ENCODE measurements around the gene CPNE4. TPM values are rescaled to one million over a fixed set of nuclear protein-coding genes. Genes with fewer than 3 reads are reported as not detected.

The CPNE4 gene
- total RNA-seq, 2 donors from 2014 or later, result not detected

DNA sequence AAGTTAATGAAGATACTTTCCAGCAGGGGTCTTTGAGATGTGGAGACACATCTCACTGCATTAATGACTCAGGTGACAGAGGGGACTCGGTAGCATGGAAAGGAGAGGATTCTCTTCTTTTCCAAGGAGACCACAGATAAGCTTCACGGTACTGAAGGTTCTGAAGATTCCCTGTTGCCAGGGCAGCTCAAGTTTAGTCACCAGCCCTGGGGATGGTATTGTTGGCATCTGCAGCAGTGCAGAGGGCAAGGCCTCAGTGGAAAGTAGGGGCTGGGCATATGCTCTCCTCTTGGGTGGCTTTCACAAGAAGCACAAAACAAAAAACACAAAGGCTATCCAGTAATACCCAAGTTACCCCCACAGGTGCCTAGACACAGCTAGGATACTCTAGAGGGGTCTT lies 494.0 kb downstream of the CPNE4 start:
- Mint-ChIP-seq H3K36me3 (ENCODE audit: low read depth) (no peaks in the 10 kb centered on the region), H3K27ac (no peak overlapping the region), H3K27me3 (peaks cover 19% of the 10 kb centered on the region), H3K9me3 (no peaks in the 10 kb centered on the region), H3K4me3 (no peak overlapping the region), H3K4me1 (no peaks in the 10 kb centered on the region)
- no peak for ATAC-seq (replicated peaks)

DNA sequence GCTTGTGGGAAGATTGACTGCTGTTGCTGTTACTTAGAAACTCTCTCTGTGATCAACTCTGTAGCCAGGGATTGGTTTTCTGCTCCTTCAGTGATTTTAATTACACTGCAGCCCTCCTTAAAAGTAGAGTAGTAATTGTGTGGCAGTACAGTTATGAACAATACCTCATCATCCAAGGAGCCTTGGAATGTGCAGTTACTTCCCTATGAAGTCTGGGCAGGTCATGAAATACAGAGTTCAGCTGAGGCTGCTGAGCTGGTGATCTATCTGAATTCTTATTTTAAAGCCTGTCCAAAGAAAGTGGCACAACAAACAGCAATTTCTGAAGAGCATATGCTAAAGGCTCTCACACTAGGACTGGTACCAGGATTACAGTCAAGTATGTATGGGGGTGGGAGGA lies 494.7 kb downstream of the CPNE4 start:
- no peak overlapping the region for H3K27ac Mint-ChIP-seq

GRCh38 chr3:131538968-131539367 lies 495.8 kb downstream of the CPNE4 start:
- ATAC-seq (replicated peaks), result no peak
- H3K4me1 Mint-ChIP-seq, result no peaks in the 10 kb centered on the region
- H3K9me3 Mint-ChIP-seq, result no peaks in the 10 kb centered on the region
- H3K4me3 Mint-ChIP-seq, result no peak overlapping the region
- peaks cover 17% of the 10 kb centered on the region for H3K27me3 Mint-ChIP-seq
- no peaks in the 10 kb centered on the region for H3K36me3 Mint-ChIP-seq (ENCODE audit: low read depth)
- no peak overlapping the region for H3K27ac Mint-ChIP-seq

More for the DNA sequence above, 494.7 kb downstream of the CPNE4 start:
- Mint-ChIP-seq H3K4me1 (no peaks in the 10 kb centered on the region), H3K27me3 (peaks cover 21% of the 10 kb centered on the region), H3K9me3 (no peaks in the 10 kb centered on the region), H3K36me3 (ENCODE audit: low read depth) (no peaks in the 10 kb centered on the region), H3K4me3 (no peak overlapping the region)
- ATAC-seq (replicated peaks), result no peak

DNA sequence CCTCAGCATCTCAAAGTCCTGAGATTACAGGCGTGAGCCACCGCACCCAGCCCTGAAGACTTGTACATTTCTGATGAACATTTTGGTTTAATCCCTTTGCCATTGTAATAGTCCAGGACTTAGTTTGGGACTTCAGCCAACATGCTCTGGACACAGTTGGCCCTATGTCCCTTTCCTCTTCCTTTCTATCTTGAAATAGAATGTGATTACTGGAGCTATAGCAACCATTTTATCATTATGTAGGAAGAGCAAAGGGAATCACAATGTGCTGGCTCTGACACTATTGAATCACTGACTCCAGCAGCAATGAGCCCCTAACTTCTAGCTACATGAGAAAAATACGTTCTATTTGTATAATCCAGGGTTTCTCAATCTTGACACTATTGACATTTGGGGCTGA lies 497.3 kb downstream of the CPNE4 start:
- ATAC-seq (replicated peaks), result no peak

GRCh38 chr3:131535596-131535995 lies 499.2 kb downstream of the CPNE4 start:
- H3K27me3 Mint-ChIP-seq, result peaks cover 29% of the 10 kb centered on the region

More for the DNA sequence above, 497.3 kb downstream of the CPNE4 start:
- Mint-ChIP-seq H3K9me3 (no peaks in the 10 kb centered on the region), H3K27ac (no peak overlapping the region), H3K27me3 (peaks cover 18% of the 10 kb centered on the region), H3K4me3 (no peak overlapping the region), H3K36me3 (ENCODE audit: low read depth) (no peaks in the 10 kb centered on the region), H3K4me1 (no peaks in the 10 kb centered on the region)

GRCh38 chr3:131535131-131535530 lies 499.7 kb downstream of the CPNE4 start:
- Mint-ChIP-seq H3K36me3 (ENCODE audit: low read depth) (no peaks in the 10 kb centered on the region), H3K27me3 (peaks cover 26% of the 10 kb centered on the region), H3K4me1 (no peaks in the 10 kb centered on the region), H3K4me3 (no peak overlapping the region), H3K27ac (no peak overlapping the region), H3K9me3 (no peaks in the 10 kb centered on the region)
- ATAC-seq (replicated peaks), result no peak

More at GRCh38 chr3:131535596-131535995, 499.2 kb downstream of the CPNE4 start:
- no peak for ATAC-seq (replicated peaks)
- H3K27ac Mint-ChIP-seq, result no peak overlapping the region
- H3K36me3 Mint-ChIP-seq (ENCODE audit: low read depth), result no peaks in the 10 kb centered on the region
- H3K9me3 Mint-ChIP-seq, result no peaks in the 10 kb centered on the region
- H3K4me3 Mint-ChIP-seq, result no peak overlapping the region
- H3K4me1 Mint-ChIP-seq, result no peaks in the 10 kb centered on the region

DNA sequence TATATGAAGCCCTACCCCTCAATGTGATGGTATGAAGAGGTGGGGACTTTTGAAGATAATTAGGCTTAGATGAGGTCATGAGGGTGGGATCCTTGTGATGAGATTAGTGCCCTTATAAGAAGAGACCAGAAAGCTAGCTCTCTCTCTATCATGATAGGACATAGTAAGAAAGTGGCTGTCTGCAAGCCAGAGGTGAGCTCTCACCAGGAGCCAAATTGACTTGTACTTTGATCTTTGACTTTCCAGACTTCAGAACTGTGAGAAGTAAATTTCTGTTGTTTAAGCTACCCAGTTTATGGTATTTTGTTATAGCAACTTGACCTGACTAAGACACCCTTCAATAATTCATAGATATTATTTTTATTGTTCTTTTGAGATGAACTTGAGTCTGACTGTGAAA lies 502.2 kb downstream of the CPNE4 start:
- H3K27ac Mint-ChIP-seq, result no peak overlapping the region
- no peaks in the 10 kb centered on the region for H3K9me3 Mint-ChIP-seq
- ATAC-seq (replicated peaks), result no peak
- no peak overlapping the region for H3K4me3 Mint-ChIP-seq
- H3K36me3 Mint-ChIP-seq (ENCODE audit: low read depth), result no peaks in the 10 kb centered on the region
- no peaks in the 10 kb centered on the region for H3K4me1 Mint-ChIP-seq
- H3K27me3 Mint-ChIP-seq, result peaks cover 31% of the 10 kb centered on the region

DNA sequence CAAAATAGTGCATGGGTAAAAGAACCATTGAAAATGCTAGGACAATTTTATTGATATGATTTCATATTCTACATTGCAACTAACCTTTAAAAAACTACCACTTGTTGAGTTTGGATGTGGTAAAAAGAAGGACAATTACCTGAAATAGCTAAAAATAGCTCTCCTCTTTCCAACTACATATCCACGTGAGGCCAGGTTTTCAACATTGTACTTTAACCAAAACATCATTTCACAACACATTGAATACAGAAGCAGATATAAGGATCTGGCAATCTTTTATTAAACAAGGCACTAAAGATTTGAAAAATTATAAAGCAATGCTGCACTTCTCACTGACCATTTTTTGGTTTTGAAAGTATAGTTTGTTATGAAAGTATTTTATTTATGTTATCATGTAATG lies 504.0 kb downstream of the CPNE4 start:
- Mint-ChIP-seq H3K4me3 (no peak overlapping the region), H3K36me3 (ENCODE audit: low read depth) (no peaks in the 10 kb centered on the region), H3K4me1 (no peaks in the 10 kb centered on the region), H3K27me3 (peaks cover 33% of the 10 kb centered on the region), H3K27ac (no peak overlapping the region), H3K9me3 (no peaks in the 10 kb centered on the region)
- ATAC-seq (replicated peaks), result no peak

DNA sequence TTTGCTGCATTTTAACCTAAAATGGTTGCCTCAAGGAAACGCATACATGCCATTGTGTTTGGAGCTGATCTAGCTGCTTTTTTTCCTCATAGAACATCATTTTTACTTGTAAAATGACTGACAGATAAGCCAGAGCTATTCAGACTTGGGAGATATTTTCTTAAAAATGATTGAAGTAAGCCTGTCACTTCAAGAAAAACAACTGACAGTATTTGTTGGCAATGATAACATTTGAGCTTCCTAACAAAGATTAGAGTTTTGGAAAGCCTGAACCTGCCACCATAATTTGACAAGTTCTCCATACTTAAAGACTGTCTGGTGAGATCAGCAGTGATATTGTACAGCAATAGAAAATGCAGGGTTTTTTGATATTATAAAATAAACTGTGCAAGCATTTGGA lies 504.4 kb downstream of the CPNE4 start:
- ATAC-seq (replicated peaks), result no peak
- Mint-ChIP-seq H3K27me3 (peaks cover 33% of the 10 kb centered on the region), H3K36me3 (ENCODE audit: low read depth) (no peaks in the 10 kb centered on the region), H3K9me3 (no peaks in the 10 kb centered on the region), H3K27ac (no peak overlapping the region), H3K4me1 (no peaks in the 10 kb centered on the region), H3K4me3 (no peak overlapping the region)

GRCh38 chr3:131526801-131527347 lies 507.9 kb downstream of the CPNE4 start:
- Mint-ChIP-seq H3K4me1 (no peaks in the 10 kb centered on the region), H3K4me3 (no peak overlapping the region), H3K9me3 (no peaks in the 10 kb centered on the region), H3K27me3 (peaks cover 30% of the 10 kb centered on the region), H3K36me3 (ENCODE audit: low read depth) (no peaks in the 10 kb centered on the region), H3K27ac (no peak overlapping the region)
- no peak for ATAC-seq (replicated peaks)

DNA sequence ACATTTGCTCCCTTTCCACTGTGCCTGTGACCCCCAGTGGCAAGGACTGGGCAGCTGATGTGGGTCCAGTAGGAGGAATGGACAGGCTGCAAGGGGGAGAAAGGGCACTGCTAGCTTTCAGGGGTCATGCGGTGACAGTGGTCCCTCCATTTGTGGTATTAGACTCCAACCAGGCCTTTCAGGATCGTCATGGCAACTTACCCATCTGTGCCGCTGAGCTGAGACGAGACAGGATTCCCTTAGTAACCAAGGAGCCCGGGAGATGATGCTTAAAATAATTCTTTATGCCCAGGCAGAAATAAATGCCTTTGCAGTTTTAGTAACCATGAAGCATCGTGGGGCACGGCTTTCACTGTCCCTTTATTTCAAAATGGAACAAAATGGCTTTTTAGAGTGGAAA lies 516.1 kb downstream of the CPNE4 start:
- Mint-ChIP-seq H3K36me3 (ENCODE audit: low read depth) (no peaks in the 10 kb centered on the region), H3K9me3 (peaks cover 3% of the 10 kb centered on the region), H3K4me1 (no peaks in the 10 kb centered on the region), H3K27ac (no peak overlapping the region), H3K4me3 (no peak overlapping the region), H3K27me3 (peaks cover 3% of the 10 kb centered on the region)
- ATAC-seq (replicated peaks), result no peak

- no peak overlapping the region for H3K4me3 Mint-ChIP-seq
- H3K9me3 Mint-ChIP-seq, result no peaks in the 10 kb centered on the region
- peaks cover 14% of the 10 kb centered on the region for H3K4me1 Mint-ChIP-seq
- no peak overlapping the region for H3K27ac Mint-ChIP-seq
- ATAC-seq (replicated peaks), result no peak
- no peaks in the 10 kb centered on the region for H3K27me3 Mint-ChIP-seq
- peaks cover 26% of the 10 kb centered on the region for H3K36me3 Mint-ChIP-seq (ENCODE audit: low read depth)
Measured at GRCh38 chr3:131505421-131505820, 529.4 kb downstream of the CPNE4 start.

GRCh38 chr3:131503320-131503635 lies 531.5 kb downstream of the CPNE4 start:
- H3K4me1 Mint-ChIP-seq, result peaks cover 18% of the 10 kb centered on the region
- no peaks in the 10 kb centered on the region for H3K27me3 Mint-ChIP-seq
- peak overlapping the region; percentile 97 for H3K27ac Mint-ChIP-seq
- no peak for ATAC-seq (replicated peaks)
- H3K36me3 Mint-ChIP-seq (ENCODE audit: low read depth), result peaks cover 47% of the 10 kb centered on the region
- H3K9me3 Mint-ChIP-seq, result no peaks in the 10 kb centered on the region
- peak overlapping the region; percentile 99 for H3K4me3 Mint-ChIP-seq

DNA sequence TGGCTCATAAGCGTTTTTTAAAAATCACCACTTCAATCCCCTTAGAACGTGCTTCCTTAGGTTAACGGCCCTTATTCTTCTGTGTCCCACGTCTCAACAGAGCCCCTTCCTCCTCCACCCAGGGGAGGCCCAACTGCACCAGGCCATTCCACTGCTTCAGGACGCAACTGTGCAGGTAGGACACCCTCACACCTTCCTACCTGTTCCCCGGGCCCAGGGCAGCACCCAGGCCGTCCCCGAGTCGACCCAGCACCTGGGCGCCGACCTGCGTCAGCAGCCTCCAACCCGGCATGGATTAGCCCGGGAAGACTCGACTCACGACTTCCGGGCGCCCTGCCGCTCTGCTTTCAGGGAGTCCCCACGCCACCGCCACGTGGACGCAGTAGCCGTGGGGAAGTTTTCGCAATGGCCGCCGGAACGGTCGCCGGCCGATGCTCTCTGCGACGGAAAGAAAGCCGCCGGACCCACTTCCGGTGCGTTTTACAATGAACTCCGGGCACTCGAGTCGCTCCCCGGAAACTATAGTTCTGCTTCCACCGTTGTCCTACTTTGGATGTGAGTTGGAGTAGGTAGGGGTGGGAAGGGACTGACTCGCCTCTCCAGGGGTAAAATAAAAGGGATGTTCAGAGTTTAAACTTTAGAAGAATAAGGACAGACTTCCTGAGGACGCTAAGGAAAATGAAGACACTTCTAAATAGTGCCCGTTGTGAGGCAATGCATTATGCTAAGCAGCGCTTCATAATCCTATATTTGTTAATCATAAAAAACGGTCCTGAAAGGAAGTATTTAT lies 532.1 kb downstream of the CPNE4 start, which contains the start of gene MRPL3:
Gene MRPL3, minus strand, starts transcription at position 442 of the 790 bp plus-strand sequence. Its CDS starts 150 bp downstream, at position 292.
- Mint-ChIP-seq H3K4me1 (peaks cover 18% of the 10 kb centered on the region), H3K9me3 (no peaks in the 10 kb centered on the region), H3K36me3 (ENCODE audit: low read depth) (peaks cover 52% of the 10 kb centered on the region), H3K27me3 (no peaks in the 10 kb centered on the region), H3K4me3 (peak within 1 kb of the TSS; percentile 99), H3K27ac (peak within 1 kb of the TSS; percentile 97)
- ATAC-seq (replicated peaks), result peak; percentile 94

- no peaks in the 10 kb centered on the region for H3K27me3 Mint-ChIP-seq
- peak overlapping the region; percentile 99 for H3K4me3 Mint-ChIP-seq
- H3K27ac Mint-ChIP-seq, result peak overlapping the region; percentile 97
- no peak for ATAC-seq (replicated peaks)
- no peaks in the 10 kb centered on the region for H3K9me3 Mint-ChIP-seq
- H3K4me1 Mint-ChIP-seq, result peaks cover 18% of the 10 kb centered on the region
- peaks cover 60% of the 10 kb centered on the region for H3K36me3 Mint-ChIP-seq (ENCODE audit: low read depth)
Measured at GRCh38 chr3:131501949-131502348, 532.9 kb downstream of the CPNE4 start.
